ENCODE results near the gene BUB3.

The BUB3 gene

GRCh38 chr10:123200531-123200930 is 46.3 kb downstream of the BUB3 start:
- TF ChIP-seq CTCF (IDR thresholded peaks at IDR 0.05; ENCODE audit: low read depth, low read length, missing control alignments), result no peak
- DNase-seq (ENCODE audit: low read depth), result no peak
- no peak overlapping the region for H3K4me3 ChIP-seq (ENCODE audit: low read depth, low read length)

- TF ChIP-seq CTCF (IDR thresholded peaks at IDR 0.05; ENCODE audit: low read depth, low read length, missing control alignments), result no peak
- no peak overlapping the region for H3K4me3 ChIP-seq (ENCODE audit: low read depth, low read length)
- DNase-seq (ENCODE audit: low read depth), result no peak
Measured at GRCh38 chr10:123202506-123202905, 48.3 kb downstream of the BUB3 start.

GRCh38 chr10:123203393-123204126 is 49.4 kb downstream of the BUB3 start:
- no peak for DNase-seq (ENCODE audit: low read depth)
- no peak for TF ChIP-seq CTCF (IDR thresholded peaks at IDR 0.05; ENCODE audit: low read depth, low read length, missing control alignments)
- no peak overlapping the region for H3K4me3 ChIP-seq (ENCODE audit: low read depth, low read length)

- DNase-seq (ENCODE audit: low read depth), result no peak
- no peak overlapping the region for H3K4me3 ChIP-seq (ENCODE audit: low read depth, low read length)
- TF ChIP-seq CTCF (IDR thresholded peaks at IDR 0.05; ENCODE audit: low read depth, low read length, missing control alignments), result no peak
Measured at GRCh38 chr10:123204127-123204461, 49.9 kb downstream of the BUB3 start.

- no peak overlapping the region for H3K4me3 ChIP-seq (ENCODE audit: low read depth, low read length)
- no peak for TF ChIP-seq CTCF (IDR thresholded peaks at IDR 0.05; ENCODE audit: low read depth, low read length, missing control alignments)
- DNase-seq (ENCODE audit: low read depth), result no peak
Measured at GRCh38 chr10:123205041-123205440, 50.8 kb downstream of the BUB3 start.

- TF ChIP-seq CTCF (IDR thresholded peaks at IDR 0.05; ENCODE audit: low read depth, low read length, missing control alignments), result no peak
- H3K4me3 ChIP-seq (ENCODE audit: low read depth, low read length), result no peak overlapping the region
- no peak for DNase-seq (ENCODE audit: low read depth)
Measured at GRCh38 chr10:123212063-123212462, 57.9 kb downstream of the BUB3 start.

GRCh38 chr10:123212640-123213039 is 58.4 kb downstream of the BUB3 start:
- no peak for DNase-seq (ENCODE audit: low read depth)
- H3K4me3 ChIP-seq (ENCODE audit: low read depth, low read length), result no peak overlapping the region
- no peak for TF ChIP-seq CTCF (IDR thresholded peaks at IDR 0.05; ENCODE audit: low read depth, low read length, missing control alignments)
